NAMALWA (cell line): ENCODE data around the gene PKIG.
"Not testable (repeated sequence)": the region's sequence is repeated elsewhere in the genome, so short reads cannot be mapped to it uniquely, and the experiment has no call there.

ENCODE experiments used
- DNase-seq: peaks from one replicate; pipeline ENCODE4 v3.0.0-alpha.2; 2015; ENCODE audit warnings: low spot score

The PKIG gene

DNA sequence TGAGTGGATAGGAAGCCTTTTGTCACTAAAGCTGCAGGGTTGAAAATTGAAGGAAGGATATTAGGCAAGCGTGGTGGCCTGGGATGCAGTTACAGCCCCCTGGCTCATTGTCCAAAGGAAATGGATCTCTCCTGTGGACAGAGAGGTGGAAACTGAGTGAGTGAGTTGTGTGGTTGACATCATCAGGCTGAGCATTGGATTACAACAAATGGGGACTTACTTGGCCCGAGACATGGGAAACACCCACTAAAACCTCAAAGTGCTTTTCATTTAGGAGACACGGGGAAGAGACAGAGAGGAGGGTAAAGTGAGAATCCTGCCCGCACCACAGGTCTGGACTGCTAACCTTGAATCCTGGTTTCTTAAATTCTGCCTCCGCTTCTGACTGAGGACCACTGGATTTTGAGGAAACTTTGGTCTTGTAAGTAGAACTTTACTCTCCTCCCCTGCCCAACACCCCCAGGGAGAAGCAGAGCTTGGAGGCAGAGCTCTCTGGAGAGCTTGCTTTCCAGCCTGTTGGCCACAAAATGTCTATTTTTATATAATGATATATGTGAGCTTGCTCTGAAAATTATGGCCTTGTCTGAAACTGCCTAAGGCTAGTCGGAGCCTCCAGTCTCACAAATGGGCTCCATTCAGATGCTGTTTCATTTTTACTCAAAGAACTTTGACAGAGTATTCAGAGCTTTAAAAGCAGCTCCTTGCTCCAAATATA is at the start of gene PKIG:
PKIG (plus strand) TSS at position 269 of the 715 bp plus-strand sequence. CDS start 31,978 bp downstream, outside the sequence.
- peak; percentile 47 for DNase-seq

DNA sequence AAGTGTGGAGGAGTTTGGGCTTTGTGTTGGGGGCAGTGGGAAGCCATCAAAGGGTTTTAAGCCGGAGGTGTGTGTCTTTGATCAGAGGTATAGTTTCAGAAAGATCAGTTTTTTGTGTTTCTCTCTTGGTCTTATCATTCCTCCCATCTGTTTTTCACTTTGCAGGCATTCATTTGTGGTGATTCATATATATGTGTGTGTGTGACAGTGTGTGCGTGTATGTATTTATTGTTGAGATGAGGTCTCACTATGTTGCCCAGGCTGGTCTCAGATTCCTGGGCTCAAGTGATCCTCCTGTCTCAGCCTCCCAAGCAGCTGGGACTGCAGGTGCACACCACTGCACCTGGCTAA is 49.4 kb upstream of the PKIG start:
- DNase-seq, result no peak

DNA sequence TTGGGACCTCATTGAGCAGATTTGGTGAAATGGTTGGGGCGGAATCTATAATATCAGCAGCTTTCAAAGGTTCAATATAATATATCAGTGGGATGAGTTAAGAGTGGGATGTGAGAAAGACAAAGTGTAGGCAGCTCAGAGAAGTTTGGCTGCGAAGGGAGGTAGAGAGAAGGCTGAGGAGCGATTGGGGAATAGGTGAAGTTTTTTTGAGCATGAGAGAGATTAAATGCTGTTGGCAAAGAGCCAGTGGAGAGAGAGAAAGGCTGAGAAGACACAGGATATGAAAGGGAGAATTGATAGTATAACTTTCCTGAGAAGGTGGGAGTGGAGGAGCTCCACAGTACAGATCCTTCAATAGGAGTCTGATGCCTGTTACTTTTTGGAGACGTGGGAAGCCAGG is 48.5 kb upstream of the PKIG start:
- peak; percentile 15 for DNase-seq

DNA sequence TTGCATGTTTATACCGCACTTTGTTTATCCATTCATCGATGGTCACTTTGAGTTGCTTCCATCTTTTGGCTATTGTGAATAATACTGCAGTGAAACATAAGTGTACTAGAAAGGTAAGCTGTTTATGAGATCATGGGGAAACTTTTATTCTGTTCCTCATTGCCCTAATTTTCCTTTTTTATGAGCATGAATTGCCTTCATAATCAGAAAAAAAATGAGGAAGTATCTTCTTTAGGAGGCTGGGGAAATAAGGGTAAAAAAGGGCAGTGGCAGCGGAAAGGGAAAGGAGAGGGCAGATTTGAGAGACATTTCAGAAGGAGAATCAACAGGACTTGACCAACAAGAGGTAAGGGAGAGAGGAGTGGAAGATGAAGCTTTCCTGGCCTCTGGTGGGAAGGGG is 46.2 kb upstream of the PKIG start:
- DNase-seq, result no peak

DNA sequence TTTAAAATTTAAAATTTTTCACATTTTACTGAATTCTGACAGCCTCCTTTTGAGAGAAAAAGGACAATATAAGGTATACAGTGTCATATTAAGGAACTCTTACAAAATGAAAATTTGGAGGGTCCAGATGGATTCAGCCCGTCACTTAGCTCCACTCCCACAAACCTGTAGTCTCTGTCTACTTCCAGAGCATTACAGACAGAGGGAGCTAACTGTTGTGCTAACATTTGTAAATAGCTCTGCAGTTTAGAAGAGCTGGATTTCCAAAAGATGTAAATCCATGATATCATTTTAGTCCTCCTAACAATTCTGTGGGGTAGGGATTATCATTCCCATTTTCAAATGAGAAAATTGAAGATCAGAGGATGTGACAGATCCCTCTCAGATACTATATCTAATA is 44.4 kb upstream of the PKIG start:
- DNase-seq, result no peak

DNA sequence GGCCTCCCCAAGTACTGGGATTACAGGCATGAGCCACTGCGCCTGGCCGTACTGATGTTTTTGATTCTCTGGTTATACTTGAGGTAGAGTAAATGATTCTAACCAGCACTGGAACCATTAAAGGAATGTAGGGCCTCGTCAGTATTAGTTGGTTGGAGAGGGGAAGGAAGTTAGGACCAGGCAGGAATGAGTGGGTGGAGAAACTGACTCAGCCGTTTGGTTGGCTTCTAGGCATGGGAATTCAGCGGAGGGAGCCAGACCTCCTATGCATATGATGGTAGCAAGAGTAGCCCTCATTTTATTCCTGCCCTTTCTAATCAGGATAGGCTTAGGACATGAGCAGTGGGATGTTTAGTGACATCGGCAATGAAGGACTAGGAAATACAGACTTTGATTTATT is 41.5 kb upstream of the PKIG start:
- no peak for DNase-seq

DNA sequence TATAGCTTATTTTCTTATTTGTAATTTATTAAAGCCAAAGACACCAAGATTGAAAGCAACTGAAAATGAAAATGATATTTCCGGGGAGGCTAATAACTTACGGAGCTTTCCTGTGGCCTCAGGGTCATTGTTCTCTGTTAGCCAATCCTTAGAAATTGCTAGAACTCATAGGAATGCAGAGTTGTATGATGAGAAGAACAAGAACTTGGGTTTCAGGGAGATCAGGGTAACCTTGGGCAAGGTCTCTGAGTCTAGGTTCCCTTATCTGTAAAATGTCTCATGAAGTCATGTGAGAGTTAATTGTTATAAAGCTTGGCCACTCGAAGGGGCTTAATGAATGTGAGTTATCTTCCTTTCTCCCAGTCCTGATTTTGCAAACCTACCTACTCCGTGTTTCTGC is 40.4 kb upstream of the PKIG start:
- no peak for DNase-seq

DNA sequence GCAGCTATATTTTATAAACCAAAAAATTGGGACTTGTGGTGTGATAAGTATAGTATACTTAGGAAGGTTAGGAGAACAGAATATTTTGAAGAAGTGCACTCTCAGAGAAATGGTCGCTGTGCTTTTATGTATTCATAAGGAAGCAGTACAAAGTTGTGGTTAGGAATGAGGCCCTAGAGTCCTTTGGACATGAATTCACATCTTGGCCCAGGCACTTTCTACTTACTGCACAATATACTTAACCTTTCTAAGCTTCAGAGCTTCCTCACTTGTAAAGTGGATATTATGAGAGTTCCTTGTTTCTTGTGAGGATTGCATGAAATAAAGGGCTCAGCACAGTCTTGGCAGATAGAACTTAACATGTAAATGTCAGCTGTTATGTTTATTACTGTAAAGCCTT is 39.5 kb upstream of the PKIG start:
- DNase-seq, result no peak

DNA sequence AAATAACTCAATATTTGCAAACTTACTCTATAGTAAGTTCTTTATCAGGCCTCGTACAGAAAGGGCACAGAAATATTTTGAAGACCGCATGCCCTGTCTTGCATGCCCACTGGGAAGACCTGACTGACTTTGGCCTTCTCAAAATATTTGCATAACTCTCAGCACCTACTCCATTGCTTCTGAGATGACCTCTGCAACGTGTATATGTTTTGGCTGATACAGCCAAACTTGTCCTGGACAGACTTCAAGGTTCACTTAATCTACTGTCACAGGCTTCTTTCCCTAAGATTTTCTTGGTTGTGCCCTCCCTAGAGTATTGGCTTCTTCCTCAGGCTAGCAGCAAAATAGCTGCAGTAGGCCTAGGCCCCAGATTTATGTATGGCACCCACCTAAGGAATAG is 39.0 kb upstream of the PKIG start:
- DNase-seq, result no peak

DNA sequence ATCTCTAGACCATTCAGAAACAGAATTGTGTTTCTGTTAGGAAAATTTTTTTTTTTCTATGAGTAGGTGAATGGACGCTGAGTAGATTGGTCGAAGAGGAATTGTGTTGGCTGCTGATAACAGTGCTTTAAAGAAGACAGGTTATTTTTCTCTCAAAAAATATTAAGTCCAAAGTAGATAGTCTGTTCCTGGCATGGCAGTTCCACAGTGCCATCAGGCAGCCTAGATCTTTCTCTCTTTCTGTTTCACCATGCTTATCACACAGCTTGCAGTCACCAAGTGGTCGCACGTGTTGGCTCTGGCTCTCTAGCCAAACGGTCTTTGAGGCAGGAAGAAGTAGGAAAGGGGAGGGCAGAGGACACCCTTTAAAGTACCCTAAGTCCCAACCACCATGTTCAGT is 38.1 kb upstream of the PKIG start:
- DNase-seq, result no peak

DNA sequence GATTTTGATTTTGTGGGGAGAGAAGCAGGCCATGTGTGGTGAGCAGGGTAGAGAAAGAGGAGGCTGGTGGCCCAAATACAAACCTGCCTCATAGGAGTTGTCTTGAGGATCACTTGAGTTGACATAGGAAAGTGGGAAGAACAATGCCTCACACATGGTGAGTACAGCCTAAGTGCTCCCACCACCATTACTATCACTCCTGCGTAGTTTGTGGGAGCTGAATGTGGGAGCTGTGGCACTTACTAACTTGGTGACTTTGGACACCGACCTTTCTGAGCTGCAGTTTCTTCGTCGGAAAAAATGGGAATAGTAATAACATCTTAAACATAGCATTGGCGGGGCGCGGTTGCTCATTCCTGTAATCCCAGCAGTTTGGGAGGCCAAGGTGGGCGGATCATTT is 35.0 kb upstream of the PKIG start:
- DNase-seq, result no peak

DNA sequence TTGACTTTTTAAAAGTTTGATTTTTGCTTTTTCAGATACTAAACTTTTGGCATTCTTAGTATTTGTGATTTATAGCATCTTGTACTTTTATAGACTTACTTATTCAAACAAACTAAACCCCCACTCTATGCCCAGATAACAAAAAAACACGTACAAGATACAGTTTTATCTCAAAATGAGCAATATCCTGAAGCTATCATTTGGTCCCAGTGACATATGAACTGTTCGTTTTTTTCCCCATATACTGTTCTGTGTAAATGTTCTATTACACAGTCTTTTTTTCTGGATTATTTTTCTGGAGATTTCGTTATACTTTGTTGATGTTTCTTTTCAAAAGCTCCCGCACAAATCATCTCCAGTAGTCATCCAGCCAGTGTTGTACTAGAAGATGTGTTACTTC is 33.3 kb upstream of the PKIG start:
- DNase-seq, result no peak

DNA sequence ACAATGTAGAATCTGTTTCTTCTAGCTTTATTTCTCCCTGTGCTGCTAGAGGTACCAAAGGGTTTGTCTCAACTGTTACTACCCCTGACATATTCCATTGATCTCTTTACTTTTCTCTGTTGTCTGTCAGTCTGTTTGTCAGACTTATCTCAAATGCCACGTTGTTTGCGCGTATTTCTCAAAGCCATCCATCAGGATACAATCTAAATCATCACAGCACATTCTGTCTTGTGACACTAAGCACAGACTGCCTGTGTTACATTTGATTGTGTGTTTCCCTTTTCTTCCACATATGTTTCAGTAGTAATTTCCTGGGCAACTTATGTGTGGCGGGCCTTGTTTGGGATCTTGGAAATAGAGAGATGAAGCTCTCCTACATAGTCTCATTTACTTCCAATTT is 30.3 kb upstream of the PKIG start:
- no peak for DNase-seq

DNA sequence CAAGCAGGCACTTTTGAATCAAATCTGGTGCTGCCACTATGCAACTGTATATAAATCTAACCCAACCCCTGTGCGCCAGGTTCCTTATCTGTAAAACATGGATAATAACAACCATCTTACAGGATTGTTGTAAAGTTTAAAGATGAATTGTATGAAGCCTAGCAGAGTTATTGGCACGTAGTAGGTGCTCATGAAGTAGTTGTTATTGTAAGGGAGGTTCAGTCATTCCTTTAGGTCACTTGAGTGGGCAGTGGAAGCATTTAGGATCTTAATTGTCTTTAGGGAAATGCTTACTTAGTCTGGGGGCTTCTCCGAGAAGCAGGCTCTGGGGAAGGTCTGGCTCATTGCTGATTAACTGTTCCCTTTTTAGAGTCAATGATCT is 29.8 kb upstream of the PKIG start:
- no peak for DNase-seq

DNA sequence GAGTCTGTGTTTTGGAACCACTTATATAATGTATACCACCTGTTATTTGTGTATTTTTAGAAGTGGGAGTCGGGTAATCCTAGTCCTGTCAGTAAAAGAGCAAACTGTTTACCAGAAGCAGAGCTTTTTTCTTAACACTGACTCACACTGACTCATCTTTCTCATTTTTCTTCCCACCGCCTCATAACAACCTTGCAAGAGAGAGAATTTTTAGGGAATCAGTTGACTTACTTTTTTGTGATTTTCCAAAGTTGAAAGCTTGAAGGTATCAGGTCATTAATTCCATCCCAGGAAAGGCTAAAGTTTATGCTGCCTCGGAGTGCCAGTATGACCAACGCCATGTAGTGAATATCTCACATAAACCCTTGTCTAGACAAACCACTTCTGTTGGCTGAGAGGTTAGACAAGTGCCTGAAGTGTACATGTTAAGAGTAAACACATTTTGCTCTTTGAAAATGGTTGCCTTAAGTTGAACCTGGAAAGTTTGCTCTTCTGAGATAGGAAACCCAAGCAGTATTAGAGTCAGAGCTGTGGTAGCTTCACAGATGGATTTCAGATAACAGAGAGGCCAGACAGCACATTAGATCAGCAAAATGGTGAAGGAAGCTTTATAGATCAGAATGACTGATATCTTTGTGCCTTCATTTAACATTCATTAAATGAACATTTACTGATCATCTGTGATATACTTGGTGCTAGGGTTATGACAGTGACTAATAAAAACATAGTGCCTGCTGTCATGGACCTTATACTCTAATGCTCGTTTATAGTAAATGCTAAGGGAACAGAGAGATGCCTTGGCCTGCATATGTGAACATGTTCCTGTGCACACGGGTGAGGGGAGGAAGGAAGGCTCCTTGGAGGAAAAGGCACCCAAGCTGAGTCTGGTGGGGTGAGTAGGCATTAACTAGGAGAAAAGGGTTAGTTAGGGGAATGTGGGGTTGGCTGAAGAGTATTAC is 29.1 kb upstream of the PKIG start:
- no peak for DNase-seq

DNA sequence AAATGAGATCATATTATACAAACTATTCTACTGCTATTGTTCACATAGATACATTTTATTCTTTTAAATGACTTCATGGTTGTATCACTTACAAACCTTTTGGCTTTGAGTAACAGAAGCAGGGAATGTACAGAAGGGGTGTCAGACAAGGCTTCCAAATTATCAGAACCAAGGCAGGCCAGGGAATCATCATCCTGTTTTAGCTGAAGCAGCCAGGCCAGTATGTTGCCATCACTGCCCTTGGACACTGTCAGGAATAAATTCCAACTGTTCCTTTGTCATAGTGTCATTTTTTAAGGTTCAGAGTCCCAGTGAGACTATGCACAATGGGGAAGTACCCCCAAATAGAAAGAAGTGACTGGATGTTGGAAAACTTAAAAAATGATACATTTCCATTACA is 23.1 kb upstream of the PKIG start:
- DNase-seq, result no peak

DNA sequence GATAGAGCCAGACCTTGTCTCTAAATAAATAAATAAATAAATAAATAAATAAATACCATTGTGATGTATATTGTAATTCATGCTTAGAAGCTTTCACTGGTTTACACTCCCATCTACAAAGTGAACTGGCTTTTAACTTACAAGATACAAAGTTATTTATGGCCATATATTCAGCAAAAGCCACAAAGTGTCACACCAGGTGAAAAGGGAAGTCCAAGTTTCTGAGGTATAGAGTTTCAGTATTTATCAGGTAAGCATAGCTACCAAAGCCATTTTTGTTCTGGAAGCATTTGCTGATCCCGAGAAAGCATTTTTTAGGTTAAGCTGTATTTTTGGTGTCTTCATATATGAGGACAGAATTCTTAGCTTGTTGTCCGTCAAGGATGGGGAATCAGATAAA is 22.1 kb upstream of the PKIG start:
- no peak for DNase-seq

DNA sequence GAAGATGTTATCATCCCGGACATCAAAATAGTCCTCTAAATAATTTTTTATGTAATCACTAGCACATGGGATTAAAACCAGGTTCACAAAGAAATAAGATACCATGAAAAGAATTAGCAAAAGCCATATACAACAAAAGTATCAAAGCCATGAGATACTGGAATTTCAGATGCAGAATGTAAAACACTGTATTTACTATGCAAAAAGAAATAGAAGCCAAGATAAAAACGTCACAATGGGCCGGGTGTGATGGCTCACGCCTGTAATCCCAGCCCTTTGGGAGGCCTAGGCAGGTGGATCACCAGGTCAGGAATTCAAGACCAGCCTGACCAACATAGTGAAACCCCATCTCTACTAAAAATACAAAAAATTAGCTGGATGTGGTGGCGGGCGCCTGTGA is 21.6 kb upstream of the PKIG start:
- not testable (repeated sequence) for DNase-seq

DNA sequence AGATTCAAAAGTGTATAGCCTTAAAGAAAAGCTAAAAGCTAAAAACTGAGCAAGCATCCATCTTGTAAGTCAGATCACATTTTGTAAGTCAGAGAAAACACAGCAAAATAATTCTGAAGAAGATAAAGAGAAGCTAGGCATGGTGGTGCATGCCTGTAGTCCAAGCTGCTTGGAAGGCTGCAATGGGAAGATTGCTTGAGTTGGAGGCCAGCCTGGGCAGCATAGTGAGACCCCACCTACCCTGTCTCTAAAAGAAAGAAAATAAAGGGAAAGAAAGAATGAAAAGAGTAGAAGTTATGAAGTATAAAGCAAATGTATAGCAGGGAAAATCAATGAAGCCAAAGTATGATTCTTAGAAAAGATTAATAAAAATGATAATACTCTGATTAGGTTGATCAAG is 20.5 kb upstream of the PKIG start:
- DNase-seq, result no peak

DNA sequence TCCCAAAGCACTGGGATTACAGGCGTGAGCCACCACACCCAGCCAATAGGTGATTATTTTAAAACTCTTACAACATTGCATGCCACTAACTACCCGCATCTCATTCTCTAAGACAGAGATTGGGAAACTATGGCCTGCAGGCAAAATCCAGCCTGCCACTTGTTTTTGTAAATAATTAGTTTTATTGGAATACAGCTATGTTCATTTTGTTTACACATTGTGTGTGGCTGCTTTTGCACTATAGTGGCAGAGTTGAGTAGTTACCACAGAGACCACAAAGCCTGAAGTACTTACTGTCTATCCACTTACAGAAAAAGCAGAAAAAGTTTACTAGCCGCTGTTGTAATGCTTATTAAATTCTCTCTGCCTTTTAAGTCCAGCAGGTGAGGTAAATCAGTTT is 16.4 kb upstream of the PKIG start:
- DNase-seq, result no peak

DNA sequence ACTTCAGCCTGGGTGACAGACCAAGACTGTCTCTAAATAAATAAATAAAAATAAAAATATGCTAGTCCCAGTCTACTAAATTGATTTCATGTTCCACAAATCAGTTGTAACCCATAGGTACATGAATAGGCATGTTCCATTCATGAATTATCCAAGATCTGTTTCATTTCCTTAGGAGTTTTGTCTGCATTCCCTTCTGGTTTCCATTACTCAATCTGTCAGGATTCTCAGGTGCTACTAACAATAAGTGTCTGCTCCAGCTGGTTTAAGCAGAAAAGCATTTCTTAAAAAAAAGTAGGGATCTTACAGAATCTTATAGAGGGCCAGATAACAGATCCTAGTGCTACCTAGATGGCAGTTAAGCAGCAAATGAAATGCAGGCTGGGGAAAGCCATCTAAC is 15.6 kb upstream of the PKIG start:
- no peak for DNase-seq

DNA sequence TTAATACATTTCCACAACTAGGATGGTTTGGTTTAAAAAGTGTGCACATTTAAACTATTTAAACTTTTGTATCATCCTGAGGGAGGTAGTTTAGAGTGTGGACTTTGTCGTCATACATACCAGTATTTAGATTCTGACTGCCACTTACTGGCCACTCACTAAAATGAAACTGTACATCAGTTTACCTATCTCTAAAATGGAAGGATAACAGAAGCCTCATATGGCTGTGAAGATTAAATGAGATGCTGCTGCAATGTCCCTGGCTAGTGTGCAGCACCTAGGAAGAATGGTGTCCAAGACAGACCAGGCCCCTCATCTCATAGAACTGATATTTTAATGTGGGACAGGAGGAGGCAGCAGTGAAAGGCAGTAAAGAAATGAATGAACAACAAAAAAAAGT is 12.0 kb upstream of the PKIG start:
- DNase-seq, result no peak

DNA sequence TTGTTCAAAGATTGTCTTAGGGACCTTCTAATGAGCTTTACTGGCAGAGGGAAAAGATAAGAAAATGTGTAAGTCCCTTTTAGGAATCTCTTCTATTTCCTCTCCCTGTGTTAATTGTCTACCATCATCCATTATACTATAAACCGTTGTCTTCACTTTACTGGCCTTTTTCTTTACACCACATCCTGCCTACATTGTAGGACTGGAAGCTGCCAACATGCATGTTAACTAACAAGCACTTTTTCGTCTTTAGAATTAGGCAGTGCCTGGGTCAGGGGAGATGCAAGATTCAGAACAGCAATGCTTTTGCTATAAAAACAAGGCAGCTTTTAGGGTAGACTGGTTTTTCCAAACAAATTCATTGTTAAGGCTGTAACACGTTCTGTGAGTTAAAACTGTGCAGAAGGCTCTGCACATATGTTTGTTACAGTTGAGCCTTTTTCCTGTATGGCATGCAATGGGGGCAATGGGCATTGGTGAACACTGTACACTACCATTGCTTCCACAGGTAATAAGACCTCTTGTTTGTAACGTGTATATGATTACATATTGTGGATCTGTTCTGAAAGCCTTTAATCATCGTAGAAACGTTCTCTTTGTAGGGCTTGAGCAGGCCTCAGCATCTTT is 10.9 kb upstream of the PKIG start:
- no peak for DNase-seq
